ENCODE measurements around the gene TUBGCP6.

DNA sequence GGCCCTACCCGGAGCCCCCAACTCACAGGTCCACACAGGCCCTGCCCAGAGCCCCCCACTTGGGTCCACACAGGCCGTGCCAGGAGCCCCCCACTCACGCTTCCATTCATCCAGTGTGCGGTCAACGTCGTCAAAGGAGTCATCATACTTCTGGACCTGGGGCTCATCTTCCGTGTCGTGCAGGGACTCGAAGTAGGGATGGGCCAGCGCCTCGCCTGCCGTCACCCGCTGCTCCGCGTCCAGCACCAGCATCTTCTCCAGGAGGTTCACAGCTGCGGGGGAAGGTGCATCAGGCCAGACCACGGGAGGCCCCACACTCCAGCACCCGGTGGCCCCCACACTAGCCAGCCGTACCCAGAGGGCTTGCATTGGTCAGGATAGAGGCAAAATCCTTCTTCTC, 10.3 kb upstream of the TUBGCP6 start:
- TF ChIP-seq, protein P1, sequence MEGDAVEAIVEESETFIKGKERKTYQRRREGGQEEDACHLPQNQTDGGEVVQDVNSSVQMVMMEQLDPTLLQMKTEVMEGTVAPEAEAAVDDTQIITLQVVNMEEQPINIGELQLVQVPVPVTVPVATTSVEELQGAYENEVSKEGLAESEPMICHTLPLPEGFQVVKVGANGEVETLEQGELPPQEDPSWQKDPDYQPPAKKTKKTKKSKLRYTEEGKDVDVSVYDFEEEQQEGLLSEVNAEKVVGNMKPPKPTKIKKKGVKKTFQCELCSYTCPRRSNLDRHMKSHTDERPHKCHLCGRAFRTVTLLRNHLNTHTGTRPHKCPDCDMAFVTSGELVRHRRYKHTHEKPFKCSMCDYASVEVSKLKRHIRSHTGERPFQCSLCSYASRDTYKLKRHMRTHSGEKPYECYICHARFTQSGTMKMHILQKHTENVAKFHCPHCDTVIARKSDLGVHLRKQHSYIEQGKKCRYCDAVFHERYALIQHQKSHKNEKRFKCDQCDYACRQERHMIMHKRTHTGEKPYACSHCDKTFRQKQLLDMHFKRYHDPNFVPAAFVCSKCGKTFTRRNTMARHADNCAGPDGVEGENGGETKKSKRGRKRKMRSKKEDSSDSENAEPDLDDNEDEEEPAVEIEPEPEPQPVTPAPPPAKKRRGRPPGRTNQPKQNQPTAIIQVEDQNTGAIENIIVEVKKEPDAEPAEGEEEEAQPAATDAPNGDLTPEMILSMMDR (conservative IDR thresholded peaks at IDR 0.05; ENCODE audit: low read length): no peak
- no peak for TF ChIP-seq EZH2phosphoT487 (IDR thresholded peaks at IDR 0.05; ENCODE audit: borderline replicate concordance)
